ENCODE measurements around the gene WTIP.
"Not testable (repeated sequence)": the region's sequence is repeated elsewhere in the genome, so short reads cannot be mapped to it uniquely, and the experiment has no call there.

The WTIP gene

DNA sequence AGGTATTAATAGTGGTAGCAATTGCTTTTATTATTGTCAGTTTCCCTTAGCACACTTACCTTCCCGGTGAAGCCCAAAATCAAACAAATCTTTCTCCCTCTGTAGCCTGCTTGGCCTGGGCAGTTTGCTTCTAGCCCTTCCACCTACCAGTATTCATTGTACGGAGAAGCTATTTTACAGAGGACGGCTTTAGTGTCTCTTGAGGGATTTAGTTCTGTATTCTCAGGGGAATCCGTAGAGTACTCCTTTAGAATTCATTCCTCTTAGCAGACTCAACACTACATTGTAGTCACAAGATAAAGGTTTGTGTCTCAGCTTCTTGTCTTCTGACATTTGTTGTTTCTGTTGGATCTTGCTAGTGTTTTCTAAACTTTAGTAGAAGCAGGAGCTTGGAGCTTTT lies 24.1 kb upstream of the WTIP start:
- TF ChIP-seq, protein P1, sequence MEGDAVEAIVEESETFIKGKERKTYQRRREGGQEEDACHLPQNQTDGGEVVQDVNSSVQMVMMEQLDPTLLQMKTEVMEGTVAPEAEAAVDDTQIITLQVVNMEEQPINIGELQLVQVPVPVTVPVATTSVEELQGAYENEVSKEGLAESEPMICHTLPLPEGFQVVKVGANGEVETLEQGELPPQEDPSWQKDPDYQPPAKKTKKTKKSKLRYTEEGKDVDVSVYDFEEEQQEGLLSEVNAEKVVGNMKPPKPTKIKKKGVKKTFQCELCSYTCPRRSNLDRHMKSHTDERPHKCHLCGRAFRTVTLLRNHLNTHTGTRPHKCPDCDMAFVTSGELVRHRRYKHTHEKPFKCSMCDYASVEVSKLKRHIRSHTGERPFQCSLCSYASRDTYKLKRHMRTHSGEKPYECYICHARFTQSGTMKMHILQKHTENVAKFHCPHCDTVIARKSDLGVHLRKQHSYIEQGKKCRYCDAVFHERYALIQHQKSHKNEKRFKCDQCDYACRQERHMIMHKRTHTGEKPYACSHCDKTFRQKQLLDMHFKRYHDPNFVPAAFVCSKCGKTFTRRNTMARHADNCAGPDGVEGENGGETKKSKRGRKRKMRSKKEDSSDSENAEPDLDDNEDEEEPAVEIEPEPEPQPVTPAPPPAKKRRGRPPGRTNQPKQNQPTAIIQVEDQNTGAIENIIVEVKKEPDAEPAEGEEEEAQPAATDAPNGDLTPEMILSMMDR (IDR thresholded peaks at IDR 0.05; ENCODE audit: control insufficient read depth, extremely low read depth, insufficient read depth) = no peak
- DNase-seq (ENCODE audit: low read depth) = no peak
- no peak overlapping the region for H3K4me3 ChIP-seq (ENCODE audit: low read depth, low read length)

DNA sequence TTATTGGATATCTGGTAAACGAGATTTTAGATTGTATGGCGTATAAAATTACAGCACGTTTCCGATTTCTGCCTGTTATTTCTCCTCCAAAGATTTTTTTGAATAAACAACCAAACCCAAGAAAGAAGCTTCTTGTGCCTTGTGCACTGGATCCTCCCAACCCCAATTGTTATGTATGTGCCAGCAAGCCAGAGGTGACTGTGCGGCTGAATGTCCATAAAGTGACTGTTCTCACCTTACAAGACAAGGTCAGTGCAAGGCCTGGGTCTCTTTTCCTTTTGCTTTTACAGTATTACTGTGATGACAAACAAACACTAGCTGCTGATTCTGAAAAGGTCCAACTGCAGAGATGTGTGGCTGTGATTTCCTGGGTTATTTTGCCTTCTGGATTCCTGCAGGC lies 22.9 kb upstream of the WTIP start:
- DNase-seq (ENCODE audit: low read depth) = peak; percentile 54
- peak overlapping the region; percentile 5 for H3K4me3 ChIP-seq (ENCODE audit: low read depth, low read length)
- TF ChIP-seq, protein P1 (IDR thresholded peaks at IDR 0.05; ENCODE audit: control insufficient read depth, extremely low read depth, insufficient read depth) = no peak

DNA sequence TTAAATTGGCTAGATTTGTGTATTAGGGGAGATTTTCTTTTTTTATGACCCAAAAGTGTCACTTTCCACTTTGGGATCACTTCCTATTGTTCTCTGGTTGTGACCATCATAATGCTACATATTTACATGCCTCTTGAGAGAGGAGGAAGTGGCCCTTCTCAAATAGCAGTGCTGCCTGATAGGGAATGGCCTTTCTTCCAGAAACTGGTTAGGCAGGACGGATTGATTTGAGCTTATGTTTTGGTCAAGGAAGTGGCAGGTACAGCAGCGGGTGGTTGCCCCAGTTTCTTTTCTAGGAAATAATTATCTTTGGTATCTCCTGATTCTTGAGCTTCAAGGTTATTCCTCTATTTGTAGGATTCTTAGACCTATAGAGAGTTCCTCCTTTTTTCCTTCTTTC lies 21.9 kb upstream of the WTIP start:
- TF ChIP-seq, protein P1 (IDR thresholded peaks at IDR 0.05; ENCODE audit: control insufficient read depth, extremely low read depth, insufficient read depth) = no peak
- DNase-seq (ENCODE audit: low read depth) = peak; percentile 94
- H3K4me3 ChIP-seq (ENCODE audit: low read depth, low read length) = peak overlapping the region; percentile 5

DNA sequence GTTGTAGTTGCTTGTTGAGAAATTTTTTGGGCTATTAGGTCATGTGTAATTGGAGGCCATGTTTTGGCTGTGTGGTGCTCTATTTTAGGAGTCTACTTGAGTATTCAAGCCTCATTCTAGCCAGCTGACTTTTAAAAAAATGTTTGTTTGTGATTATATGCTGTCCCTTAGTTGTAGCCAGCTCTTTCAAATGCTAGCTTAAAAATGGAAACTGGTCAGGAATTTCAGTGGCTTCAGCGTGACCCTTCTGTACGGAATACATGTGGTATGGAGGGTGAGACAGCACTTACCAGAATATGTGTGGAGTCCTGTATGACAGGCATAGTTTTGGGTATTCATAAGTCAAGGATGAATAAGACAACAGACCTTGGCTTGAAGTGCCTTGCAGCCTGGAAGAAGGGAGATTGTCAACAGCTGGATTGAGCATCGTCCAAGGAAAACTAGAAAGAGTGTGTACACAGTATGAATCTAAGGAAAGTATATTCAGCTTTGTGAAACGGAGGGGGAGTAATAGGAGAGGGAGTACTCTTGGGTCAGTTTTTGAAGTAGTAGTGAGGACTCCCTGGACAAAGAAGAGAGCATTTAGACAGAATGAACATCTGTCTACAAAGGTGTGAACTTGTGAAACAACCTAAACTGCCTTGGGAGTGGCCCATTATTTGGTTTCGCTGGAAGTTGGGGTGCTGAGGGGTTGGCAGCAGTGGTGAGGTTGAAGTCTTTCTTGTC lies 20.0 kb upstream of the WTIP start:
- no peak for DNase-seq (ENCODE audit: low read depth)

DNA sequence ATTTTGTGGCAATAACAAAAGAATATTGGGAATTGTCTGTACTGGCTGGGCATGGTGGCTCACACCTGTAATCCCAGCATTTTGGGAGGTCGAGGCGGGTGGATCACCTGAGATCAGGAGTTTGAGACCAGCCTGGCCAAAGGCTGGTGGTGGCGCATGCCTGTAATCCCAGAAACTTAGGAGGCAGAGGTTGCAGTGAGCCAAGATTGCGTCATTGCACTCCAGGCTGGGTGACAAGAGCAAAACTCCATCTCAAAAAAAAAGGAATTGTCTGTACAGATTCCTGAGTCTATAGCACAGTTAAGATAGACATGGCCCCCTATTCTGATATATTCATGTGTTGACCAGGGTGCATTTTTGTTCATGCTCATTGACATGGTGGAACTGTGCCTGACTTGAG lies 16.8 kb upstream of the WTIP start:
- not testable (repeated sequence) for H3K4me3 ChIP-seq (ENCODE audit: low read depth, low read length); DNase-seq (ENCODE audit: low read depth)

More for the DNA sequence above, 20.0 kb upstream of the WTIP start:
- no peak overlapping the region for H3K4me3 ChIP-seq (ENCODE audit: low read depth, low read length)
- TF ChIP-seq, protein P1 (IDR thresholded peaks at IDR 0.05; ENCODE audit: control insufficient read depth, extremely low read depth, insufficient read depth) = no peak

DNA sequence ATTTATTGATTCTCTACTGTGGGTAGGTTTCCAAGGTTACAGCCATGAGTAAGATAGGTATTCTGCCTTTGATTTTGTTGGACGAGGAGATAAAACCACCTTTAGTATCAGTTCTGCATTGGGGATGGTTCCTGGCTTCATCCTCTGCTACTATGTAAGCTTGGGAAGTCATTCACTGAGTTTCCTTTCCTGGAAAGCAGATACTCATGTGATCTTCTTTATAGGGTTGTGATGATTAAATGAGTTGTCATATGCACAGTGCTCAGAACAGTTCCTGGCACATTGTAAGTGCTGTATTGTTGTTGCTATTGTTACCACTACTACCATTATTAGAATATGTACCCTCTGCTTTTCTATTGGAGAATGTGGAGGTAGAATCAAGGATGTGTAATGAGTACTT lies 13.1 kb upstream of the WTIP start:
- DNase-seq (ENCODE audit: low read depth) = no peak
- TF ChIP-seq, protein P1 (IDR thresholded peaks at IDR 0.05; ENCODE audit: control insufficient read depth, extremely low read depth, insufficient read depth) = no peak
- no peak overlapping the region for H3K4me3 ChIP-seq (ENCODE audit: low read depth, low read length)

DNA sequence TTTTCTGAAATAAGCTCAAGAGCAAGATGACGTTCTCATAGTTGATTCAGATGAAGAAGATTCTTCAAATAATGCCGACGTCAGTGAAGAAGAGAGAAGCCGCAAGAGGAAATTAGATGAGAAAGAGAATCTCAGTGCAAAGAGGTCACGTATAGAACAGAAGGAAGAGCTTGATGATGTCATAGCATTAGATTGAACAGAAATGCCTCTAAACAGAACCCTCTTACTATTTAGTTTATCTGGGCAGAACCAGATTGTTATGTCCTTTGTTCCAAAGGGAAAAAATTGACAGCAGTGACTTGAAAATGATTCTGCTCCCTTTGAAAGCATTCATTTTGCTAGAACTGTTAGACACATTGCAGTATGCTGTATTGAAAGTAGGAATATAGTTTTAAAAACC lies 12.5 kb upstream of the WTIP start:
- not testable (repeated sequence) for H3K4me3 ChIP-seq (ENCODE audit: low read depth, low read length); DNase-seq (ENCODE audit: low read depth)

DNA sequence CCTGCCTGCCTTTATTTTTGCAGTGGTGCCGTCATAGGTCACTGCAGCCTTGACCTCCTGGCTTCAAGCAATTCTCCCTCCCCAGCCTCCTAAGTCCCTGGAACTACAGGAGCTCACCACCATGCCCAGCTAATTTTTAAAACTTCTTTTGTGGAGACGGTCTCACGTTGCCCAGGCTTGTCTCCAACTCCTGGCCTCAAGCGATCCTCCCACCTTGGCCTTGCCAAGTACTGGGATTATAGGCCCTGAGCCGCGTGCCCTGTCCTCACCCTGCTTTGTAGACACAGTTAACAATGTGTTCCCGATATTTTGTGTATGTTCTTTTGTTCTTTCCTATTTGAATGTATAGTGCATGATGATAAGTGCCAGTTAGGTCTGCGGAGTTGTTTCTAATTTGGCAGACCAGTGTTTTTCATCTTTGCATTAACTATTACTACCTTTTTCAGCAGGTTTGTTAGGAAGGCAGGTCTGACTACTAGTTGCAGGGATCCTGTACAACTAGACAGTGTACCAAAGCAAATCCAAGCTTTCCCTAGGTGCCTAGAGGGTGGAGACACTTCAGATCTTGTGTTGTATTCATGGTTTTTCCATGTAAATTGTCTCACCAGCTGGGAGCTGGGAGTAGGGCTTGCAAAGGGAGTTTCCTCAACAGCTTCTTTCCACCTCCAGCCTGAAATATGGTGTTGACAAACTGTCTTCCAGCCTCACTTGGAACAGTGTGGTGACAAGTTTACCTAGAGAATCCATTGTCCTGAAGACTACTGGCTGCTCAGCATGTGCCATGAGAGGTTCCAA lies 9.5 kb upstream of the WTIP start:
- TF ChIP-seq, protein P1 (IDR thresholded peaks at IDR 0.05; ENCODE audit: control insufficient read depth, extremely low read depth, insufficient read depth) = no peak
- DNase-seq (ENCODE audit: low read depth) = peak; percentile 83
- no peak overlapping the region for H3K4me3 ChIP-seq (ENCODE audit: low read depth, low read length)

All from LNCaP clone FGC (cell line).